Measurements from ENCODE around the gene FADS2.

The FADS2 gene

GRCh38 chr11:61907871-61908729, 80.0 kb downstream of the FADS2 start:
- Histone ChIP-seq H3K4me3 (replicated peaks; ENCODE audit: insufficient read depth, low read length) (no peak overlapping the region), H3K27me3 (ENCODE audit: insufficient read depth, poor library complexity, severe bottlenecking) (no peaks in the 10 kb centered on the region), H3K27ac (replicated peaks) (no peak overlapping the region)
- no peak for DNase-seq (ENCODE audit: low read depth in 1 of 2, low spot score in 1 of 2)
- no peak for TF ChIP-seq CTCF (IDR thresholded peaks at IDR 0.05; ENCODE audit: insufficient read depth, low read length)
- TF ChIP-seq SPI1 (IDR thresholded peaks at IDR 0.05; ENCODE audit: borderline replicate concordance, low read depth), result no peak
- no peak for TF ChIP-seq GABPA (IDR thresholded peaks at IDR 0.05; ENCODE audit: low read depth)
- TF ChIP-seq REST (IDR thresholded peaks at IDR 0.05; ENCODE audit: insufficient replicate concordance, low read depth), result no peak
- no peak for TF ChIP-seq POLR2AphosphoS5 (IDR thresholded peaks at IDR 0.05; ENCODE audit: low read depth)

- H3K4me3 ChIP-seq (replicated peaks; ENCODE audit: insufficient read depth, low read length), result no peak overlapping the region
- no peak overlapping the region for H3K27ac ChIP-seq (replicated peaks)
- H3K27me3 ChIP-seq (ENCODE audit: insufficient read depth, poor library complexity, severe bottlenecking), result no peaks in the 10 kb centered on the region
- no peak for DNase-seq (ENCODE audit: low read depth in 1 of 2, low spot score in 1 of 2)
- no peak for TF ChIP-seq GABPA (IDR thresholded peaks at IDR 0.05; ENCODE audit: low read depth)
- no peak for TF ChIP-seq SPI1 (IDR thresholded peaks at IDR 0.05; ENCODE audit: borderline replicate concordance, low read depth)
- TF ChIP-seq REST (IDR thresholded peaks at IDR 0.05; ENCODE audit: insufficient replicate concordance, low read depth), result no peak
These were observed 80.7 kb downstream of the FADS2 start for GRCh38 chr11:61908730-61909316.

- Histone ChIP-seq H3K27me3 (ENCODE audit: insufficient read depth, poor library complexity, severe bottlenecking) (peaks cover 2% of the 10 kb centered on the region), H3K27ac (replicated peaks) (no peak overlapping the region), H3K4me3 (replicated peaks; ENCODE audit: insufficient read depth, low read length) (no peak overlapping the region)
- TF ChIP-seq SPI1 (IDR thresholded peaks at IDR 0.05; ENCODE audit: borderline replicate concordance, low read depth), result no peak
- TF ChIP-seq GABPA (IDR thresholded peaks at IDR 0.05; ENCODE audit: low read depth), result no peak
- no peak for TF ChIP-seq POLR2AphosphoS5 (IDR thresholded peaks at IDR 0.05; ENCODE audit: low read depth)
- no peak for TF ChIP-seq REST (IDR thresholded peaks at IDR 0.05; ENCODE audit: insufficient replicate concordance, low read depth)
- no peak for TF ChIP-seq CTCF (IDR thresholded peaks at IDR 0.05; ENCODE audit: insufficient read depth, low read length)
- no peak for DNase-seq (ENCODE audit: low read depth in 1 of 2, low spot score in 1 of 2)
These were observed 82.4 kb downstream of the FADS2 start for GRCh38 chr11:61910187-61911127.
